ENCODE results near the gene UPP2. TPM values are rescaled to one million over a fixed set of nuclear protein-coding genes. Genes with fewer than 3 reads are reported as not detected.

Gene UPP2
- total RNA-seq, 1 experiment from 2014 or later, result not detected

GRCh38 chr2:158099716-158100115, 2.0 kb upstream of the UPP2 start:
- no peaks in the 10 kb centered on the region for H3K36me3 ChIP-seq (ENCODE audit: low read depth)
- intact Hi-C loops (cut with micrococcal nuclease; ENCODE audit: unreplicated experiment), result no loop called here
- H3K27ac ChIP-seq, result no peak overlapping the region
- ChIA-PET POLR2A (ENCODE audit: unreplicated experiment) (no interaction called here), CTCF (no interaction called here)
- no peaks in the 10 kb centered on the region for H3K9me3 ChIP-seq (ENCODE audit: insufficient read depth, low read depth)
- no TSS peak for BruUV-seq (replicated peaks)
- H3K9me2 ChIP-seq (ENCODE audit: insufficient read depth), result no peaks in the 10 kb centered on the region; the same call in 1 of the 2 replicates
- no peak for DNase-seq
- no peaks in the 10 kb centered on the region for H3K27me3 ChIP-seq (ENCODE audit: insufficient read depth, low read depth)
- no peak overlapping the region for H2AFZ ChIP-seq
- 0 out of 2 replicates have a peak, but pooled peaks cover 9% of the 10 kb centered on the region for H3K4me1 ChIP-seq (replicated peaks; ENCODE audit: insufficient read depth)
- no peaks in the 10 kb centered on the region for H4K20me1 ChIP-seq (ENCODE audit: insufficient read depth)
- no peaks in the 10 kb centered on the region for H3K79me2 ChIP-seq (ENCODE audit: low read depth)
- TF ChIP-seq, protein P1, sequence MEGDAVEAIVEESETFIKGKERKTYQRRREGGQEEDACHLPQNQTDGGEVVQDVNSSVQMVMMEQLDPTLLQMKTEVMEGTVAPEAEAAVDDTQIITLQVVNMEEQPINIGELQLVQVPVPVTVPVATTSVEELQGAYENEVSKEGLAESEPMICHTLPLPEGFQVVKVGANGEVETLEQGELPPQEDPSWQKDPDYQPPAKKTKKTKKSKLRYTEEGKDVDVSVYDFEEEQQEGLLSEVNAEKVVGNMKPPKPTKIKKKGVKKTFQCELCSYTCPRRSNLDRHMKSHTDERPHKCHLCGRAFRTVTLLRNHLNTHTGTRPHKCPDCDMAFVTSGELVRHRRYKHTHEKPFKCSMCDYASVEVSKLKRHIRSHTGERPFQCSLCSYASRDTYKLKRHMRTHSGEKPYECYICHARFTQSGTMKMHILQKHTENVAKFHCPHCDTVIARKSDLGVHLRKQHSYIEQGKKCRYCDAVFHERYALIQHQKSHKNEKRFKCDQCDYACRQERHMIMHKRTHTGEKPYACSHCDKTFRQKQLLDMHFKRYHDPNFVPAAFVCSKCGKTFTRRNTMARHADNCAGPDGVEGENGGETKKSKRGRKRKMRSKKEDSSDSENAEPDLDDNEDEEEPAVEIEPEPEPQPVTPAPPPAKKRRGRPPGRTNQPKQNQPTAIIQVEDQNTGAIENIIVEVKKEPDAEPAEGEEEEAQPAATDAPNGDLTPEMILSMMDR (conservative IDR thresholded peaks at IDR 0.05), result no peak
- TF ChIP-seq EZH2 (IDR thresholded peaks at IDR 0.05; ENCODE audit: low read depth), result no peak
- H3F3A ChIP-seq (ENCODE audit: insufficient read depth, low read depth), result no peaks in the 10 kb centered on the region
- no peak overlapping the region for H3K4me3 ChIP-seq
- peak overlapping the region; percentile 26; the same call in 1 of the 2 replicates for H3K4me2 ChIP-seq

GRCh38 chr2:158100411-158100810, 1.3 kb upstream of the UPP2 start:
- H3F3A ChIP-seq (ENCODE audit: insufficient read depth, low read depth), result no peaks in the 10 kb centered on the region
- TF ChIP-seq, protein P1 (conservative IDR thresholded peaks at IDR 0.05), result no peak
- no peak for TF ChIP-seq EZH2 (IDR thresholded peaks at IDR 0.05; ENCODE audit: low read depth)
- intact Hi-C loops (cut with micrococcal nuclease; ENCODE audit: unreplicated experiment), result no loop called here
- no peak overlapping the region for H3K4me3 ChIP-seq
- no peaks in the 10 kb centered on the region for H4K20me1 ChIP-seq (ENCODE audit: insufficient read depth)
- no peaks in the 10 kb centered on the region for H3K27me3 ChIP-seq (ENCODE audit: insufficient read depth, low read depth)
- no peak overlapping the region for H3K4me2 ChIP-seq
- ChIA-PET CTCF (no interaction called here), POLR2A (ENCODE audit: unreplicated experiment) (no interaction called here)
- no peaks in the 10 kb centered on the region for H3K36me3 ChIP-seq (ENCODE audit: low read depth)
- no peaks in the 10 kb centered on the region for H3K79me2 ChIP-seq (ENCODE audit: low read depth)
- 0 out of 2 replicates have a peak, but pooled peaks cover 9% of the 10 kb centered on the region for H3K4me1 ChIP-seq (replicated peaks; ENCODE audit: insufficient read depth)
- BruUV-seq (replicated peaks), result no TSS peak
- H3K27ac ChIP-seq, result no peak overlapping the region
- no peaks in the 10 kb centered on the region for H3K9me3 ChIP-seq (ENCODE audit: insufficient read depth, low read depth)
- H3K9me2 ChIP-seq (ENCODE audit: insufficient read depth), result no peaks in the 10 kb centered on the region; the same call in 1 of the 2 replicates
- DNase-seq, result no peak
- no peak overlapping the region for H2AFZ ChIP-seq

DNA sequence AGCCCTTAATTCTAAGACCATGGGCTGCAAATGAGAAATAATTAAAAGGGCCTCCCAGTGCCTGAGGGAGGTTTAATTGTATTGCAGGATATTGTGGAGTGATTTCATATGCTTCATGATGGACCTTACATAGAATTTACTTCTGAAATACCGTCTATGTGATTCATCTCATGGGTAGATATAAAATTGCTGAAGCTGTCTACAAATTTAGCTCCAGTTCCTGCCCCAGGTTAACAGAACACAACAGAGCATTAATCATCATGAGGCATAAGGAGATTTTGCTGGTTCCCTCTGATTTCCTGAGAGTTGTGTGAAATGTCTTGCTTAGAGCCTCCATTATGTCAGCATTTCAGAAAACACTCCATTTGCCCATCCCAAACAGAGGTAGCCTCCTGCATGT, 770 bp downstream of the UPP2 start:
- Histone ChIP-seq H3K9me3 (ENCODE audit: insufficient read depth, low read depth) (no peaks in the 10 kb centered on the region), H3K4me1 (replicated peaks; ENCODE audit: insufficient read depth) (0 out of 2 replicates have a peak, but pooled peaks cover 9% of the 10 kb centered on the region), H4K20me1 (ENCODE audit: insufficient read depth) (no peaks in the 10 kb centered on the region), H3K9me2 (ENCODE audit: insufficient read depth) (no peaks in the 10 kb centered on the region; the same call in 1 of the 2 replicates), H3K27ac (no peak overlapping the region), H2AFZ (no peak overlapping the region), H3K4me2 (no peak overlapping the region), H3K27me3 (ENCODE audit: insufficient read depth, low read depth) (no peaks in the 10 kb centered on the region), H3F3A (ENCODE audit: insufficient read depth, low read depth) (no peaks in the 10 kb centered on the region), H3K79me2 (ENCODE audit: low read depth) (no peaks in the 10 kb centered on the region), H3K4me3 (no peak overlapping the region), H3K36me3 (ENCODE audit: low read depth) (no peaks in the 10 kb centered on the region)
- no peak for DNase-seq
- TF ChIP-seq, protein P1 (conservative IDR thresholded peaks at IDR 0.05), result no peak
- no peak for TF ChIP-seq EZH2 (IDR thresholded peaks at IDR 0.05; ENCODE audit: low read depth)
- intact Hi-C loops (cut with micrococcal nuclease; ENCODE audit: unreplicated experiment), result no loop called here
- no TSS peak for BruUV-seq (replicated peaks)
- ChIA-PET CTCF (no interaction called here), POLR2A (ENCODE audit: unreplicated experiment) (no interaction called here)
